B cell (primary cell): ENCODE data around the gene PRKAG2.

Experiments
- EZH2 ChIP-seq: IDR thresholded peaks from 2 replicates; pipeline ENCODE4 v1.6.1; 2012; ENCODE audit warnings: borderline replicate concordance, low read depth, mild to moderate bottlenecking, moderate library complexity, low read length; ENCODE audit not compliant: insufficient read depth, poor library complexity, severe bottlenecking
- TF ChIP-seq, protein P1 (sequence below): fragments of 200-600 bp; IDR thresholded peaks from one replicate; pipeline ENCODE4 v1.8.0; 2022; ENCODE audit warnings: antibody characterized with exemption, mild to moderate bottlenecking

DNA sequence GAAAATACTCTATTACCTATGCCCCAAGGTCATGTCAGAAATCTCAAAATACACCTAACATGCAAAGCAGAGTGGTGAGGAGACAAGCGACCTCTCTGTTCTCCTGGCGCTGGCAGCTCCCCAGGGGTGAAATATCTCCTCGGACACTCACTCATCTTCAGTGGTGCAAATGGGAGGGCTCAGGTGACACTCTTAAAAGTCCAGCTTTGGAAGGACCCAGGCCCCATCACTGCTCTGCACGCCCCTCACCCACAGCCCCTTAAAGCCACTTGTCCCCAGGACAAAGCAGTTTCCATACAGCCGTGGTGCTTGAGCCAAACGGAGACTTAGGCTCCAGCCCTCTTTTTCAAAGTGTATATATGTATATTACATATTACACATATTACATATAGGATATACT lies 12.4 kb downstream of the PRKAG2 start:
- TF ChIP-seq, protein P1, sequence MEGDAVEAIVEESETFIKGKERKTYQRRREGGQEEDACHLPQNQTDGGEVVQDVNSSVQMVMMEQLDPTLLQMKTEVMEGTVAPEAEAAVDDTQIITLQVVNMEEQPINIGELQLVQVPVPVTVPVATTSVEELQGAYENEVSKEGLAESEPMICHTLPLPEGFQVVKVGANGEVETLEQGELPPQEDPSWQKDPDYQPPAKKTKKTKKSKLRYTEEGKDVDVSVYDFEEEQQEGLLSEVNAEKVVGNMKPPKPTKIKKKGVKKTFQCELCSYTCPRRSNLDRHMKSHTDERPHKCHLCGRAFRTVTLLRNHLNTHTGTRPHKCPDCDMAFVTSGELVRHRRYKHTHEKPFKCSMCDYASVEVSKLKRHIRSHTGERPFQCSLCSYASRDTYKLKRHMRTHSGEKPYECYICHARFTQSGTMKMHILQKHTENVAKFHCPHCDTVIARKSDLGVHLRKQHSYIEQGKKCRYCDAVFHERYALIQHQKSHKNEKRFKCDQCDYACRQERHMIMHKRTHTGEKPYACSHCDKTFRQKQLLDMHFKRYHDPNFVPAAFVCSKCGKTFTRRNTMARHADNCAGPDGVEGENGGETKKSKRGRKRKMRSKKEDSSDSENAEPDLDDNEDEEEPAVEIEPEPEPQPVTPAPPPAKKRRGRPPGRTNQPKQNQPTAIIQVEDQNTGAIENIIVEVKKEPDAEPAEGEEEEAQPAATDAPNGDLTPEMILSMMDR, result no peak
- TF ChIP-seq EZH2, result no peak
